GDM1 (cell line): Measurements from ENCODE around the gene FYB1.

Source experiments
- DNase-seq: peaks from one replicate; lab custom pipeline; 2025; lab: John Stamatoyannopoulos, UW

FYB1 gene

DNA sequence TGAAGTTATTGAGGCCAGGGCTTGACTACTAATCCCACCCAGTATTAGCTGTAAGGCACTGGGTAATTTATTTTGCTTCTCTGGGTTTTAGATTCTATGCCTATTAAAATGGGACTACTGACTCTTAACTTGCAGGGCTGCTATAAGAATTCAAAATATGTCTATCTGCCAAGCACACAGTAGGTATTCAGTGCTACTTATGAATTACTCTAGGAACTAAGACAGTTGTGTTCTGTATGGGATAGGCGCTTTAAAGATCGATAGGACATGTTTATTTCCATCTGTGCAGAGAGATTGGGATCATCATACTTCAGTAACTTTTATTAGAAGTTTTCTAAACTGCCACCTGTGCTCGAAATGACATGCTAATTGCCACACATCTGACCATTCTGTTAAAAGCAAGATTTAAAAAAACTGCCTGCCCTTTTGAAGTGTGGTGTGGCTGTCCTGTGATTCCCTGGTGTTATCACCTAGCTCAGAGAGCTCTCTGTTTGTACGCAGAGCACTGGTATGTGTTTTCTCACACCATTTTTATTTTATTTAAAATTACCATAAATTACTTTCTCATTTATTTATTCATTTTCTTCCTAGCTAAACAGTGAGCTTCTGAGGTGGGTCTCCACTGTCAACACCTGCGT lies 58.7 kb downstream of the FYB1 start:
- no peak for DNase-seq

DNA sequence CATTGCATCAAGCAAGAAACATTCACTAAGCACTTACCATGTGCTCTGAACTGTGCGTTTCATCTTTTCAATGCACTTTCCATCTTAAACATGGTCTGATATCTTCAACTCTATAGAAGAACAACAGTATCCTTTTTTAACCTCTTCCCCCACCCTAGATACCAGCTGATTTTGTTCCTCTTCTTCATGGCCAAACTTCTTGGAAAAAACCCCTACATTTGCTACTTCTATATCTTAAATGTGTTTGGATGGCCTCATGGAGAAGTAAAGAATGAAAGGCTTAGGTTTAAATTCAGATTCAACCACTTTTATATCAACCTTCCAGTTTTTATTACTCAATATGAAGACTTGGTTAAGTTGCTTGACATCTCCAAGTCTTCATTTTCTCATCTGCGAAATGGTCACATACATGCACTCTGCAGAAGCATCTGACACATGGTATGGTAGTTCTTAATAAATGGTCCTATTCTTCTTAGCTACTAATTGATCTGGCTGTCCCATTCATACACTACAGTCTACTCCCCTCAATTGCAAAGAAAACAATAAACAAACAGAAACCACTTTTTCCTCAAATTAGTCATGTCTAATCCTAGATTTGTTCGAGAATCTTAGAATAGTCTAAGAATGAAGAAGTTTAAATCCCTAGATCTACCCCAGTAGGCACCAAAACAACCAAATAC lies 59.4 kb downstream of the FYB1 start:
- DNase-seq: no peak

DNA sequence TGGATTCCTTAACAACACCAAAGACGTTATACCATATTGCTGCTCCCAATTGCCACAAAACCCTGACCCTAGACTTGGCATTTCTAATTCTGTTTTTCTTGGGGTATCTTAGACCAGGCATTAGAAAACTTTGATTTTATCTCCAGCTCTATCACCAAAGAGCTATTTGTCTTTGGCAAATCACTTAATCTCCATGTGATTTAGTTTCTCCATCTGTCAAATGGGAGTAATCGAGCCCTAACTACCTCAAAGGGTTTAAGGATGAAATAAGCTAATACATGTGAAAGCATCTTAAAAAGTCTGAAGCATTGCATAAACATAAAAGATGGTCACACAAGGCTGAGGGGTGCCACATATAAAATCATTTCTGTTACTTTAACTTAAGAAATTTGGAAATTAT lies 60.6 kb downstream of the FYB1 start:
- DNase-seq: no peak

DNA sequence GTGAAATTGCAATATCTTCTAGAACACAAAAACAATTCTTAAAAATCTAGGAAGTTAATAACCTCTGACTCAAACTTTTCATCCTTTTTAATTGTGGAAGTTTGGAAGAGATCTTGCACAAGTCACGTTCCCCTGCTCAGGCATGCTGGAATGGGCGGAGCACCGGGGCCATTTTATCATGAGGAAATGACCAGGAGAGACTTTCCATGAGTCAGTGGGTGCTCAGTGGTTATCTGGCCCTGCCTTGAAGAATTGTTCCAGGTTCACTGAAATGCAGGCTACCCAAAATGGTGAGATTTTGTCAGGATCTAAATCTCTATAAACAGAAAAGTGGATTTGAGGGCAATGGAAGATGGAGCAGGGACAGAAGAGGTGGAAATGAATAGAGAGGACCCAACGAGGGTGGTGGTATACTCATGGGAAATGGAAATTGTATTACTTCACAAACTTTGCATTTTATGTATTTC lies 61.2 kb downstream of the FYB1 start:
- DNase-seq: no peak

DNA sequence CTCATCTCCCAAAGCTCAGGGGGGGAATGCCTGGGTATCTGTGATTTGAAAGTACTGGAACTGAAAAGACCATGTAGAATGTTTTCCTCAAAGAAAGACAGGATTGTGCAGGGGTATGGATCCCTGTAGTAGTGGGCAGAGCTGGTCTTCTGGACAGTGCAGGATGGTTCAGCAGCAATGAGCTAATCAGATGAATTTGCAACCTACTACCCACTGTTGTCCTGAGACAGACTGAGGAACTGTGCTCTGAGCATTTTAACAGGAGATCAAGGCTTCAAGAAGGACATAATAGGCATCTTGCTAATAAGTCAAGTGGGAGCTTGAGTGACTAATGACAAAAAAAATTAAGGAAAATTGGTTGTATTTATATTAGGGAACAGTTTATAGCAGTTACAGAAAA lies 61.7 kb downstream of the FYB1 start:
- DNase-seq: no peak

DNA sequence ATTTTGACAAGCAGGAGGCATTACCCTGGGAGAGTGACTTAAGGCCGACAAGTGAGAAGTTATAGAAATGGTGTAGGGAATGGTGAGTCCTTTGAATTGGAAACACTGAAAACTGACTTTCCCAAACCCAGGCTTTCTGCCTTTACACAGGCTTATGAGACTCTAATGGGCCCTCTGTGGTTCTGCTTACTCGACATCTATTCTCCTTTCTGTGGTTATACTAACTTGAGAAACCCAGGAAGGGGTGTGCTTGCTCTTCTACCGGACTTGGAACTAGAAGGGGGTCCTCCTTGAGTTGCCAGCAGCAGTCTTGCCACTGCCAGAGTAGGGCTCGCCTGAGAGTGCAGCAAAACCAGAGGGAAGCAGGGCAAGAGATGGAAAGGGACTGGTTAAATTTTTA lies 63.3 kb downstream of the FYB1 start:
- DNase-seq: no peak

DNA sequence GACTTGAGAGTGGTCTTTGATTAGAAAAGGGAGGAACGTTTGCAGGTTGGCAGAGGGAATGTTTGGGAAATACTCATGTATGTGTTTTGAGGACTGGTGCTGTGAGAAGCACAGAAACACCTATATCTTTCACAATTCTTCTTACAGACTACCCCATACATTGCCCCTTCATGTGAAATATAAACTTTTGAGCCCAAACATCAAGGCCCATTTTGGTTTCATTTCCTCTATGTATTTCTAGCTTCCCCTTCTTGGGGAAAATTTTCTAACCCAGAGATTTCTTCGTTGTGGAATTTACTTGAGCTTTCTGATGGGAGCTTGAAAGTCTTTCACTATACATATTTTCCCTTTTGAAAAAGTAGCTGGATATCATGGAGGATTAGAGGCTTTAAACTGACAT lies 67.6 kb downstream of the FYB1 start:
- no peak for DNase-seq

DNA sequence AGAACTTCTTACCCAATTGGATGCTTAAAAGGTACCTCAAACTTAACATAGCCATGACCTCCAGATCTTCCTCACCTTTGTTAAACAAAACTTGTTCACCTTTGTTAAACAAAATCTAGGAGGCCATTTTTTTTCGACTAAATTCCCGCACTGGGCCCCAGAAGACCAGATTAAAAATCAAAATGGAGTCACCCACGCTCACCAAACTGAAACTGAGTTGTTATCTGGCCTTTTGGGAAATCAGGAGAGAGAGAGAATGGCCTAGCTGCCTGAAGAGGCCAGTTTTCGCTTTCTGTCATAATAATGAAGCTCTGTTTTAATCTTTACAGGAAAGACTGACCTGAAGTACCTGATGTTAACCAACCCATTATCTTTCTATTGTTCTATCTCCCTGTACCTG lies 69.4 kb downstream of the FYB1 start:
- no peak for DNase-seq

DNA sequence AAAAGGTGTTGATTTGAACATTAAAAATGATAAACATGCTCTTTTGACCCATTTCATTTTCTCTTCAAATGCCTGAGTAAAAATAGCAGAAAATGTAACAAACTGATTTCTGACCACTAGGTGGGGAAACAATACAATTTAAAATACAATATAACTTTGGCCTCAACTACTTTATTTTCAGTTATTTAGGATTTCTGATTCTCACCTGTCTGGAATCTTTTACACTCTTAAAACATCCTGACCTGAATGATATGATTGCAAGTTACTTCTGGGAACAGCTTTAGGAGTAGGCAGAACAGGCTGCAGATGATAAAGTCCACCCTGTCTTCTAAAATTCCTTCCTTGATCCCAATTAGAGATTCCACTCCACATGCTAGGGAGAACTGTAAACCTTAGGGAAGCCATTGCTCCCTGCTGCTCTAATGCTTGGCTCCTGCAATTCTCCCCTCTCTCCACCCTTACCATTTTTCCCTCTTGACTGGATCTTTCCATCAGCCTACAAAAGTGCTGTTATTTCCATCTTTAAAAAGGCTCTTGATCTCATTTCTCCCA lies 70.3 kb downstream of the FYB1 start:
- no peak for DNase-seq

DNA sequence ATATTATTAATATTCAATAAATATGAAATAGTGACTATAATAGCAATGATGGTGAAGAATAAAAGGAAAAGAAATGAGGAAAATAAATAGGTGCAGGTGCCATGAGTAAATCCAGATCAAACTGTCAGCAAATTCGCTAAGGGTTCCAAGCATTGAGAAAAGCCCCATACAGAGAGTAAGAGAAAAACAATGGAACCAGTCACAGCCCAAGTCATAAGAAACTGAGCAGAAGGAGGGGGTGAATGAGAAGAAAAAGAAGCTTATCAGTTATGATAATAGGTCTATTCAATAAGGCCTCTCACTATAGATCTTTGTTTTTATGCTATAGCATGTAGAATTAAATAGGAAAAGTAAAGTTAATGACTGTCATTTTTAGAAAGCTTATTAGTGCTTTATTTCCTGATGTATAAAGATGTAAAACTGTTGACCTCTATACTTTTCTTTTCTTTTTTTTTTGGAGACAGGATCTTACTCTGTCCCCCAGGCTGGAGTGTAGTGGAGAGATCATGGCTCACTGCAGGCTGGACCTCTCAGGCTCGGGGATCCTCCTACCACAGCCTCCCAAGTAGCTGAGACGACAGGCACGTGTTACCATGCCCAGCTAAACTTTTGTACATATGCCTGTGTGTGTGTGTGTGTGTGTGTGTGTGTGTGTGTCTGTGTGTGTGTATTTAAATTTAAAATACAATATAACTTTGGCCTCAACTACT lies 72.4 kb downstream of the FYB1 start:
- DNase-seq: no peak

DNA sequence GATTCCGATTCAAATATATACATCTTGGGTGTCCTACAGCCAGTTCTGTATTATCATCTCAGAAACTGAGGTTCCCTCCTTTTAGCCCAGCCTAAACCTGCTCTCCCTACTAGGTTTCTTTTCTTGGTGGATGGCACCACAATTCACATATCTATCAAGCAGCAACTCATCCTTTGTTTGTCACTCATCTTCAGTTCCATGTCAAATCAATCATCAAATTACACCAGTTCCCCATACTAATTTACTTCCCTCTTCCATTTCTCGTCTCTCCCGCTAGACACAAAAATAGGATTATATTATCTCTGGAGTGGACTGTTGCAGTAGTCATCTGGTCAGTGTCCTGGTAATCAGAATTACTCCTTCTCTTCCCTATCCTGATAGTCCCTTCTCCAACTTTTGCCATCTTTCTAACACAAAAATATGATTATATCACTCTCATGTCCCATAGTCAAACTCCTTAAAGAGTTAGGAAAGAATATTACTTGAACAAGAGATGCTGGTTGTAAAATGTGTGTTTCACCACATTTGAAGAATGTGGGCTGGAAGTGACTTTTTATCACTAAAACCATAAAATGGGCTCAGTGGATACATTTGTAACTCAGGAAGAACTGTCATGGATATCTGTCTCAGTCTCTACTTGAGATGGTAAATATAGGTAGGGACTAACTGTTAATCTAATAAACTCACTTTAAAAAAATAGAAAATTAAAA lies 76.1 kb downstream of the FYB1 start:
- DNase-seq: no peak

DNA sequence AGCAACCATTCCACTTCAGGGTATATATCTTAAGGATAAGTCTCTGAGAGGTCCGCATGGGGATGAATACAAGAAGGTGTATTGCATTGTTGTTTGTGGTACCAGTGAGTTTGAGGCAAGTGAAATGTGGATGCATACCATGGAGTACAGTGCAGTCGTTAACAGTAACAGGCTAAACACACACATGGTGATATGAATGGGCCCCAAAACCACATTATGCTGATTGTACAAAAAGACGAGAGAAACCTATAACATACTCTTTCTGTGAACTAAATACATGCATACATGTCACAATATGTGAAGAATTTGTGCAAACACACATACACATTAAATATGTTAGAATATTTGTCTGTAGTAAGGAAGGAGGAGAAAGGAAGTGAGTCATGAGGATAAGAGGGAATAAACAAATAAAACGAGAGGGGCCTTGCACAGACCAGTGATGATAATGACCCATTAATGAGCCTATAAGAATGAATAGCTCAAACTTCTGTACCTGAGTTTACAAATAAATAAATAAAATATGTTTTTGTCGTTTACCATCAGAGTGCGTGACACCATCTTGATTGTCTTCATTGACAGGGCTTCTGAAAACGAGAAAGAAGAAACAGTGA lies 78.7 kb downstream of the FYB1 start:
- no peak for DNase-seq

DNA sequence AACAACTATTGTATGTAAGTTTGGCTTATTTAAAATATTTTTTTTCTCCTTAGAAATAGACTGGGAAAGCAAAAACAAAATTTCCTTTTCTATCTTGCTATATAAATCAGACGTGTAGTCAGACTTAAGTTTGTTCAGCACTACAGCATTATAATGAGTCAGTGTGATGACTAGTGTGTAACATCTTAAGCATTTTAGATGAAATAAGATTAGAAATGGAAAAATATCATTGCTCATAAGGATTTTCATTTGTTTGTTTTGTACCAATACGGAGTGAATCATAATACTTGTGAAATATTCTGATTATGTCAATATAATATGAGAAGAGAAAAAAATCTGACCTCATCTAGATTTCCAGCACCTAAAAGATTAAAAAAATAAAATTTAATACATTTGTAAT lies 80.5 kb downstream of the FYB1 start:
- DNase-seq: no peak

DNA sequence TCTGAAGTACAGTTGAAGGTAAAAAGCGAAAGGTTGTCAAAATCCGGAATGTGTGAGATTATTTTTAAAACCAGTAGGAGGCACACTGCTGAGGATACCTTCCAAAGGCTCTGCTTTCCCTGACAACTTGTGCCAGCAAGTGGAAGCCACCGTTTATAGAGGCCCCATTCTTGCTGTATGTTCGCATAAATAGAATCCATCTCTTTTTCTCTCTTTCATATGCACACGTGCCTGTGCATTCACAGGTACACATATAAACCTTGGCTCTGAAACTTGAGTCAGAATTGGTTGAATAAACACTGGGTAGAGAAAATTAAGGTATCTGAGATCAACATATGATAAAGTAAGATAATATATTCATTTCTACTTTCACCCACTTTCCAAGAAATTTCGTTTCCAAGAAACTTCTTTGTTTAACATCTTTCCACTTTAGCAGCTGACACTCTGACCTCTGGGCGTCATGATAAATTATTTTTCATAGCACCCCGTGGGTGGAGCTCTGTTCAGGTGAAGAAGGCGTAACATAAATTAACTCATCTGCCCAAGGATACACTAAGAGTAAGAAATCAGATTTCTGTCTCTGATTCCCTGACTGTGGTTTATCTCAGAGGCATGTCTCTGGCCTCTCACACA lies 81.4 kb downstream of the FYB1 start:
- DNase-seq: no peak

DNA sequence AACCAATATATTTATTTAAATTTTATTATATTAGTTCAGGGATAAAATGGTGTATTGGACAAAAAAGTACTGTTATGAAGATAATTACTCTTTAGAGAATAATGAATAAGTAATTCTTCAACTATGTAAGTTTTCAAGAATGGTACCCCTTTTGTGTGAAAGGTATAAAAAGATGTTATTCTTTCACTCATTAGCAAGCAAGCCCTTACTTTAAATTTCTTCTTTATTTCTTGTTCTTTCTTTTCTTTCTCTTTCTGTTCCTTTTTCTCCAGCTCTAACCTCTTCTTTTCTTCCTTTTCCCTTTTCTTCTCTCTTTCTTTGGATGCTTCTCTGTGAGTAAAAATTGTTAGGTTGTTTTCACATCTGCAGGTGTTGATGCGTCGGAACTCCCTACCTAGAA lies 82.0 kb downstream of the FYB1 start:
- no peak for DNase-seq

DNA sequence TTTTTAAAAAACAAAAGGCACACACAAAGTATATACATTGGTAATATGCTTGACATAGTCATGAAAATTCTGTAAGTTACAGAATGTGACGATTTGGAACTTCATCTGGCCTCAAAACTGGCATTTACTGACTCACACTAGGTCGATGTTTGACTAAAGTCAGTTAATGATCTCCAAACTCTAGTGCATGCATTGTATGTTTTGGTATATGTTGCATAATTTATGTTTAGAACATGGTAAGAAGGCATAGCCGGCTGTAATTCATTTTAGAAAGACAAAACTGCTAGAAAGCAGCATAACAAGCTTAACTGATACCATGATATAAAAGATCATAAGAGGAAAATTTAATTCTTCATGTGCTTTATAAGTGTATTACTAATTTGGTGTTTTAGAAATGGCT lies 86.6 kb downstream of the FYB1 start:
- DNase-seq: no peak

DNA sequence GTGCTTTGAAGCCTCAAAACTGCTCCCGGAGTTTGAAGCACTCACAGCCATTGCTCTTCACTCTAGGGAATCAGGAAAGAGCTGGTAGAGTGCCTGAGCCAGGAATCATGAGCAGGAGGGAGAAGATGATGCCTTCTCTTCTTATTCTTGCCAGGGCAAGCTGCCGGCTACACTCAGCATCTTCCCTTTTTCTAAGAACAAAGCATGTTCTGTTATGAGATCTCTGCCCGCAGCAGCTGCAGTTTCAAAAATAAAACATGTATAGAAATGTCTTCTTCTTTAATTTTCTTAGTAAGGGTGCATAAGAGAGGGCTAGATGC lies 87.3 kb downstream of the FYB1 start:
- no peak for DNase-seq

DNA sequence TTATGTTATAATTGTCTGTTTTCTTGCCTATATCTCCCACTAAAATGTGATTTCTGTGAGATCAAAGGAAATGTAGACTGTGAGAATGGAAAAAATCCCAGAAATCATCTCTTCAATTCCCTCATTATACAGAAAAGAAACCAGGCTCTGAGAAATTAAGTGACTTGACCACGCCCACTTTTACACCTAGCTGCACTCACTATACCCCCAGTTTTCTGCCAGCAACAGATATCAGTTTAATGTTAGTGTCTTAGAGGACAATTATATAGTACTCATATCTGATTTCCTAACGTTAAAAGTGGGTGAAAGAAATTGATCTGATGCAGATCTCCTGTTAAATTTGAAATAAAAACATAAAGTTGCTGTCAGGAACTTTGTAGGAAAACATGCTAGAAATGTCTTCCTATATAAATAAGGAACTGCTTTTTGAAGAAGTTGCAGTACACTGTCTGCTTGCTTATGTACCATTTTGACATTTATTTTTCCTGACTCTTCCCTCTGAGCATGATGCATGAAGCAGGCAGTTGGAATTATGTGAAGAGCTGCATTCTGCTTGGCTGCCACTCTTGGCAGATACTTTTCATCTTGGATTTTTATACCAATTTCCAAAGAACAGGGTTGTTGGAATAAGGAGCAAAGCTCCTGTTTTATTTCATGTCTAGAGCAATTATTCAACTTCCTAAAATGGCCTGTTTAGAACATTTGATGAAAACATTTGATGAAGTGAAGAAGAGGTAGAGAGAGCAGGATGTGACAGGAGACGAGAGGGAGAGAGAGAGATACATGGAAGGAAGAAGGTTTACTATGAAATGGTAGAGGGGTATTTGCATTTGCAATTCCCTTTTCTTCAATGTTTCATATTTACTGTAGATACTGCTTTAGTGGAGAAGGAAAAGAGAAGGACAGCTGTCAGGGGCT lies 87.9 kb downstream of the FYB1 start:
- no peak for DNase-seq

DNA sequence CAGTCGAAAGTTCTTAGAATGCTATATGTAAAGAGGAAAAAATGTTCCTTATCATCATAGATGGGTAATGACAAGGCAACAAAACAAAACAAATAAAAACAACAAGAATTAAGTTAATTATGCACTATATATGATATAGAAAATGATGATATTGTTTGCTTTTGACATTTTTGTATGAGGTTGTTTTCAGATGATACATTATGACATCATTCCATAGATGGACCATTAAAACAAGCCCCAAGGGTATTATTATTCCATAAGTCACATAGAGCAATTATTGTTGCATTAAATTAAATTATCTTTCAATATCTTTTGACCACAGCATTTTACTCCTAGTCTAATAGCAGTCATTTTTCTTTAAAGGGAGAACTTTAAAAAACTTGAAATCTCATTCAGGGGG lies 88.6 kb downstream of the FYB1 start:
- DNase-seq: no peak

DNA sequence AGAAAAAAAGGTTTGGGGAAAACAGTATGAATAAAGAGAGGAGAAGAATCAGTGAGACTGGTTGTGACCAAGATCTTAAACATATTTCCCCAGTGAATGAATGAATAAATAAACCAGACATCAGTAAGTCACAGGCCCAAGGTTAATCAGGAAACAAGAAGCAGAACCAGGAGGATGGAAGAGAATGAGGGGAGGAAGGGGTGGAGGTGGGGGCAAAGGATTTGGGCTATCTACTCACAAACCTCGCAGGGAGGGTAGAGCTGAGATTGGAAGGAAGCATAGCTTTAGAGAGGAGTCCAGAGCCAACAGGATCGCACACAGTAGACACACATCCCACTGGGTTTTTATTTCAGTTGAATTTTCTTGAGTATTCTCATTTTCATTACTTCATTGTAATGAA lies 97.4 kb downstream of the FYB1 start:
- DNase-seq: no peak

DNA sequence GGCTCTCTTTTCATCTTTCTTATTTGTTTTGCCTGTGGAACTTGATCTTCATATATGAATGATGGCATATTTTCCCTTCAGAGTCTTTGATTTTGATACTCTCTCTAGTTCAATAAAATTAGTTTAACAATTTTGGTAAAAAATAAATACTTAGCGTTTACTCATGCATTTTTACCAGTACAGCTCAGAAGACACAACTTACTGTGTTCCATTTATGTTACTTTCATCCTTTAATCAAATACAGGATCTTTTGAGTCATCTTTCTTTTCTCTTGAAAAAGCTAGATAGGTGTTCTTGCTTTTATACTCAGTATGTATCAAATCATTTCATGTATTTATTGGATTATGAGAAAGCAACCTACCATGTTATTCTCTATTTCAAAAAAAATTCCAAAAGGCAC lies 98.0 kb downstream of the FYB1 start:
- DNase-seq: no peak
